WERI-Rb-1 (cell line): Measurements from ENCODE around the gene KIAA1755.

Experiments
- DNase-seq: peaks from one replicate; pipeline ENCODE4 v3.0.0-alpha.2; 2020
- H3K27ac ChIP-seq: fragments of 250-450 bp; sonication (Bioruptor Pico); 2 replicates; pipeline ENCODE4 v1.5.1; 2020; ENCODE audit warnings: mild to moderate bottlenecking, moderate library complexity
- H3K27me3 ChIP-seq: fragments of 250-450 bp; sonication (Bioruptor Pico); 2 replicates; pipeline ENCODE4 v1.5.1; 2021; ENCODE audit warnings: mild to moderate bottlenecking, low read depth, moderate library complexity; ENCODE audit not compliant: insufficient read depth, severe bottlenecking
- H3K36me3 ChIP-seq: fragments of 250-450 bp; sonication (Bioruptor Pico); 2 replicates; pipeline ENCODE4 v1.5.1; 2020; ENCODE audit warnings: mild to moderate bottlenecking, moderate library complexity
- H3K4me3 ChIP-seq: 2 replicates; pipeline ENCODE4 v1.5.1; 2011; ENCODE audit warnings: low read depth, mild to moderate bottlenecking, control low read depth, low read length
- H3K9me3 ChIP-seq: fragments of 250-450 bp; sonication (Bioruptor Pico); 2 replicates; pipeline ENCODE4 v1.5.1; 2021; ENCODE audit warnings: mild to moderate bottlenecking, moderate library complexity; ENCODE audit not compliant: severe bottlenecking
- CTCF ChIP-seq: IDR thresholded peaks from 2 replicates; pipeline ENCODE4 v1.5.1; 2011; ENCODE audit warnings: low read depth, mild to moderate bottlenecking, control low read depth, inconsistent platforms, low read length

Gene KIAA1755

GRCh38 chr20:38220587-38221118 is 39.9 kb downstream of the KIAA1755 start:
- Histone ChIP-seq H3K9me3 (no peaks in the 10 kb centered on the region), H3K27ac (no peak overlapping the region)

DNA sequence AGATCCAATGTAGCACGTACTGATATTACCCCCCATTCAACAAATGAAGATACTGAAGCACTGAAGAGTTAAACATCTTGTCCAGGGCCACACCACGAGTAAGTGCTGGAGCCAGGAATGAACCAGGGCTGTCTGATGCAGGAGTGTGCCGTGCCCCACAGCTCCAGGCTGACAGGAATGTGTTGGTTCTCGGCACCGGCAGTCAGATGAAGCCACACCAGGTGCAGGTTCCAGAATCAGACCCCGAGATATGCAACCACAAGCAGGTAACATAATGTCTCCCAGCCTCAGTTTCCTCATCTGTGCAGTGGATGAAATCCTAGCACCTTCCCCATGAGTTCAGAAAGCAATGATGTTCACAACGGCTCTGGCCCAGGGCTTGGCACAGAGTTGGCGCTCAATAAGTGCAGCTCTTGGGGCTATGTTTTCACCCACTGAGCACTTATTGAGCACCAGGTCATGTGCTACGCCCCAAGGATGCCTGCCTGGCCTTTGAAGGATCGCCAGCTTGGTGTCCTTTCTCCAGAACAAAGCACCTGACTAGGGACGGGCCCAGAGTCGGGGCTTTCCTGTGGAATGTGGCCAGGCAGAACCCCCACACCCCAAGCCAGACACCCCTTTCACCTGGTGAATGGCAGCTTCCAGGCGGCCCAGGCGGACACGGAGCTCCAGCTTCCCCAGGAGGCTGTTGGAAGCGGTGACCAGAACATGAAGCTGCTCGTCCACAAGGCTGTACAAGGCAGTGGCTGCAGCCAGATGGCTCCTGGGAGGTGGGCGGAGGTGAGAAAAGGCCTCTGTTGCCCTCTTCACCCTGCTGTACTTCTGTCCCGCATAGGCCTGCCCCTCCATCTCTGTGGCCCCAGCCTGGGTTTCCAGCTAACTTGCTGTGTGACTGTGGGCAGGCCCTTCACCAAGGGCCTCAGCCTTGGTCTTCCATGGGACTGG is 41.3 kb downstream of the KIAA1755 start:
- H3K27me3 ChIP-seq = no peaks in the 10 kb centered on the region
- DNase-seq = peak; percentile 32
- TF ChIP-seq CTCF = no peak

More at GRCh38 chr20:38220587-38221118, 39.9 kb downstream of the KIAA1755 start:
- TF ChIP-seq CTCF = no peak
- Histone ChIP-seq H3K4me3 (no peak overlapping the region), H3K36me3 (peaks cover 7% of the 10 kb centered on the region; the same call in 1 of the 2 replicates), H3K27me3 (no peaks in the 10 kb centered on the region)
- no peak for DNase-seq

GRCh38 chr20:38218566-38218885 is 42.0 kb downstream of the KIAA1755 start:
- Histone ChIP-seq H3K36me3 (peaks cover 7% of the 10 kb centered on the region; the same call in 1 of the 2 replicates), H3K9me3 (no peaks in the 10 kb centered on the region), H3K27me3 (no peaks in the 10 kb centered on the region), H3K4me3 (no peak overlapping the region), H3K27ac (no peak overlapping the region)
- DNase-seq = no peak
- TF ChIP-seq CTCF = no peak

More for the DNA sequence above, 41.3 kb downstream of the KIAA1755 start:
- Histone ChIP-seq H3K27ac (no peak overlapping the region), H3K9me3 (no peaks in the 10 kb centered on the region), H3K4me3 (no peak overlapping the region), H3K36me3 (peaks cover 7% of the 10 kb centered on the region; the same call in 1 of the 2 replicates)

DNA sequence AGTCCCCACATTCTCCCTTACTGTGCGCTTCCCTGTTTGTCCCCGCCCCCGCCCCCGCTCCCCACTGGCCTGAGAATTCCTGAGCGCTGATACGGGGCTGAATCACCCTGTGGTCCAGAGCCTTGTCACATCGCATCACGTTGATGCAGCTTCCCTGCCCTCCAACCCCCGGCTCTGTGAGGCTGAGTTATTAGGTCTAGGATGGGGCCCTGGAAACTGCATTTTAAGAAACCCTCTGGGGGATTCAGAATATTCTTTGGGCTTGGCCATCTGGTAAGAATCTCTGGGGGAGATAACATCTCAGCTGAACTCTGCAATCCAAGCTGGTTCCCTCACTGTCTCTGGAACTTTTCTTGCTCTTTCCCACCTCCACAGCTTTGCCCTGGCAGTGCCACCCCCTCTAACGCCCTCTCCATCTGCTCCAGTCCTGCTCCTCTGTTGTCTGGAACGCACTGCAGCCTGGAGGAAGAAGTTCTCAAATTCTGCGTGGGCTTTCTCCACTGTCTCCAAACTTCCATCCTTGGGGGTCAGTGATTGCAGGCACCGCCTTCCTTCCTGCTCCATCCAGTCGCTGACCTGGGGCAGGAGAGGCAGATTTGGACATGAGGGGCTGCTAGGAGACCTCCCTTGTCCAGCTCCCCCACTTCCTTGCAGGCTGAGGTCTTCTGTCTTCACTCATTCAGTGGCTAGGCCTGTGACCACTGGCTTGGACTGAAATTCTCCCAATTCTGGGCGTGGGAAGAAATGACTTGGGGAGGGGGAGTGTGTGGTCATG is 42.6 kb downstream of the KIAA1755 start:
- TF ChIP-seq CTCF = no peak
- no peak for DNase-seq
- H3K9me3 ChIP-seq = no peaks in the 10 kb centered on the region
- H3K27me3 ChIP-seq = no peaks in the 10 kb centered on the region
- H3K27ac ChIP-seq = no peak overlapping the region
- H3K36me3 ChIP-seq = peaks cover 7% of the 10 kb centered on the region; the same call in 1 of the 2 replicates
- no peak overlapping the region for H3K4me3 ChIP-seq

DNA sequence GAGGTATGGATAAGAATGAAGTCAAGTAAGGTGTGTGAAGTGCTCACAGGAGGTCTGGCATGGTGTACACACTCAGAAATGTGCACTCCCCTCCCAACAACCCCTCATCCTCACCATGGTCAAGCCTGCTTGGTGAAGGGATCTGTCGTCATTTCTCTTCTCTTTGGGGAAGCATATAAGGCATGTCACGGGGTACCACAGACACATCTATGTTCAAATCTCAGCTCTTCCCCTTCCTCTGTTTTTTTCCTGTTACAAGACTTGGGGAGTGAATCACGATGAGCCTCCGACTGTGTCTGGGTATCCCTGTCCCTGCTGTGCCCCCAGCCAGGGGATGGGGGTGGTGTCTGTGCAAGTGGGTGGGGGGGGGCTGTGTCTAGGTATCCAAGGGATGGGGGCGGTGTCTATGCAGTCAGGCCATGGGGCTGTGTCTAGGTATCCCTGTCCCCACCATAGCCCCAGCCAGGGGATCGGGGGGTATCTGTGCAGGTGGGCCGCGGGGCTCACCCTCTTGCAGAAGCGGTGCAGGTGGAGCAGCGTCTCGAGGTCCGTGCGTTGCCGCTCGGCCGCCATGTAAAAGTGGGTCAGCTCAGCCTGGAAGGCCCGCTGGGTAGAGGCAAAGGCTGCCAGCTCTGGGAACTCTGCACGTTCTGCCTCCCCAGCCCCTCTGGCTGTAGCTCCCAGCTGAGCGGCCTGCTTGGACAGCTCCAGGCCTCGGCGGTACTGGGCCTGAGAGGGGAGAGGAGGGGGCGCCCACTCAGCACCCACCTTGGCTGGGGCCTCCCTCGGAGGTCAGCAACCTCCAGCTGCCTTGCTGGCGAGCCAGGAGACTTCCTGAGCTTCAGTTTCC is 43.6 kb downstream of the KIAA1755 start:
- Histone ChIP-seq H3K36me3 (peaks cover 7% of the 10 kb centered on the region; the same call in 1 of the 2 replicates), H3K27me3 (no peaks in the 10 kb centered on the region), H3K27ac (no peak overlapping the region), H3K9me3 (no peaks in the 10 kb centered on the region), H3K4me3 (no peak overlapping the region)
- no peak for TF ChIP-seq CTCF
- DNase-seq = no peak
